H1 (cell line): ENCODE measurements around the gene RPUSD1. TPM values are rescaled to one million over a fixed set of nuclear protein-coding genes. Genes with fewer than 3 reads are reported as not detected.

ENCODE experiments used
- ATF3 ChIP-seq: IDR thresholded peaks from 2 replicates; pipeline ENCODE4 v1.6.1; 2011; ENCODE audit warnings: low read depth, mild to moderate bottlenecking, low read length; ENCODE audit not compliant: insufficient read depth
- CTBP2 ChIP-seq: IDR thresholded peaks from 2 replicates; pipeline ENCODE4 v1.7.0; 2011; ENCODE audit warnings: borderline replicate concordance, mild to moderate bottlenecking, moderate library complexity, mixed read lengths, low read length; ENCODE audit not compliant: insufficient read depth, insufficient read length
- CTCF ChIP-seq, 3 experiments: IDR thresholded peaks; 1 replicate in 2 of 3; 2 replicates in 1 of 3; pipeline versions ENCODE4 v1.5.1 to v1.6.1; 2011; ENCODE audit warnings: low read length in 3 of 3, mild to moderate bottlenecking in 3 of 3, inconsistent platforms in 2 of 3, low read depth in 1 of 3, moderate library complexity in 1 of 3; ENCODE audit not compliant: insufficient read depth in 1 of 3; ENCODE audit errors: control extremely low read depth in 1 of 3
- EZH2 ChIP-seq: fragments of 200-600 bp; sonication (generic); IDR thresholded peaks from 2 replicates; pipeline ENCODE4 v1.7.1; 2012; ENCODE audit warnings: low read depth, mild to moderate bottlenecking, moderate library complexity, low read length, inconsistent platforms; ENCODE audit not compliant: severe bottlenecking
- FOSL1 ChIP-seq: IDR thresholded peaks from 2 replicates; pipeline ENCODE4 v1.6.1; 2011; ENCODE audit warnings: mild to moderate bottlenecking, low read depth, low read length, moderate library complexity; ENCODE audit not compliant: insufficient read depth
- KDM5A ChIP-seq: fragments of 200-600 bp; IDR thresholded peaks from 2 replicates; pipeline ENCODE4 v1.7.1; 2012; ENCODE audit warnings: mild to moderate bottlenecking, low read length, inconsistent platforms, mixed read lengths
- NANOG ChIP-seq: IDR thresholded peaks from 2 replicates; pipeline ENCODE4 v1.6.1; 2011; ENCODE audit warnings: low read length, low read depth, mild to moderate bottlenecking, inconsistent platforms; ENCODE audit not compliant: insufficient read depth, poor library complexity, severe bottlenecking
- POLR2A ChIP-seq, 2 experiments: IDR thresholded peaks; 1 replicate in 1 of 2; 2 replicates in 1 of 2; pipeline ENCODE4 v1.6.1; 2011; ENCODE audit warnings: low read depth in 2 of 2, low read length in 2 of 2, mild to moderate bottlenecking in 2 of 2; ENCODE audit errors: control extremely low read depth in 1 of 2
- RAD21 ChIP-seq, 2 experiments: IDR thresholded peaks in 1 of 2; conservative IDR thresholded peaks in 1 of 2; 2 replicates each; pipeline ENCODE4 v1.6.1; 2011; ENCODE audit warnings: low read depth in 2 of 2, low read length in 2 of 2, improper control_type of control experiment in 1 of 2, inconsistent platforms in 1 of 2, mild to moderate bottlenecking in 1 of 2, moderate library complexity in 1 of 2
- SAP30 ChIP-seq: fragments of 300-600 bp; sonication (generic); IDR thresholded peaks from 2 replicates; pipeline ENCODE4 v1.7.1; 2012; ENCODE audit warnings: low read length, moderate library complexity, mild to moderate bottlenecking, inconsistent platforms; ENCODE audit not compliant: insufficient read depth, insufficient replicate concordance
- SIRT6 ChIP-seq: IDR thresholded peaks from one replicate; pipeline ENCODE4 v1.7.1; 2012; ENCODE audit warnings: low read length, inconsistent platforms
- SP4 ChIP-seq: IDR thresholded peaks from 2 replicates; pipeline ENCODE4 v1.6.1; 2012; ENCODE audit warnings: low read length, inconsistent platforms
- TAF1 ChIP-seq: IDR thresholded peaks from 2 replicates; pipeline ENCODE4 v1.6.1; 2011; ENCODE audit warnings: mild to moderate bottlenecking, low read depth, low read length
- TCF12 ChIP-seq: IDR thresholded peaks from 2 replicates; pipeline ENCODE4 v1.6.1; 2011; ENCODE audit warnings: low read depth, mild to moderate bottlenecking, low read length
- polyA plus RNA-seq, 7 experiments: library from polyadenylated mRNA; depleted of rRNA in 3 of 7; stranded (reverse) in 5 of 7; unstranded in 2 of 7; fragments of >200 nt in 5 of 7; fragments of 200-250 nt in 2 of 7; gene quantifications; 1 replicate in 5 of 7; 2 replicates in 1 of 7; 4 replicates in 1 of 7; pipeline versions ENCODE4 v1.2.1 to v1.2.3, GENCODE V29; 2011 to 2013; ENCODE audit warnings: missing spikeins in 2 of 7, mixed read lengths in 2 of 7
- total RNA-seq: library from RNA; stranded (reverse); fragmentation: NEBNext Ultra II Directional; extraction: Animal tissue kit (Norgen Biotek cat#: 25700); gene quantifications from 2 replicates; pipeline ENCODE4 v1.2.1, GENCODE V29; 2021

Gene RPUSD1
- total and polyA plus RNA-seq, 2 of the 8 experiments (the other 6 are each of a cell fraction or from before 2014, with no cell fraction given), result 32.2 to 61.8 TPM

- peak; percentile 61 to 87 (median 78) for TF ChIP-seq CTCF (IDR thresholded peaks at IDR 0.05; ENCODE audit: control extremely low read depth in 1 of 3, insufficient read depth in 1 of 3, low read depth in 1 of 3, low read length in 3 of 3)
- 0 out of 2 replicates have a peak, but pooled peaks have one; percentile 30 for TF ChIP-seq TCF12
- no peak for TF ChIP-seq POLR2A (IDR thresholded peaks at IDR 0.05; ENCODE audit: control extremely low read depth in 1 of 2, low read depth in 2 of 2, low read length in 2 of 2)
- TF ChIP-seq RAD21 (IDR thresholded peaks at IDR 0.05 in 1 of 2, conservative IDR thresholded peaks at IDR 0.05 in 1 of 2; ENCODE audit: low read depth in 2 of 2, low read length in 2 of 2), result peak; percentile 54 to 68
- TF ChIP-seq ATF3, result no peak
- TF ChIP-seq FOSL1, result no peak
- TF ChIP-seq EZH2, result no peak
- TF ChIP-seq CTBP2, result no peak
- TF ChIP-seq NANOG, result no peak
- TF ChIP-seq SP4, result no peak
- no peak for TF ChIP-seq TAF1
- TF ChIP-seq KDM5A, result no peak
- TF ChIP-seq SIRT6, result no peak
- no peak for TF ChIP-seq SAP30
- TF ChIP-seq, all 59 proteins: peak for 6
Measured at GRCh38 chr16:745739-746138, 42.4 kb downstream of the RPUSD1 start (continued).
